HAP-1 (cell line): ENCODE data around the gene BOLA1.
"Not testable (repeated sequence)": the region's sequence is repeated elsewhere in the genome, so short reads cannot be mapped to it uniquely, and the experiment has no call there.

ENCODE experiments used
- DNase-seq, 2 experiments: peaks; one replicate each; pipeline ENCODE4 v3.0.0-alpha.2; 2016 to 2020; ENCODE audit warnings: low spot score in 2 of 2
- H3K27me3 ChIP-seq: fragments of 250-450 bp; sonication (Bioruptor Pico); 2 replicates; pipeline ENCODE4 v1.5.1; 2020; ENCODE audit warnings: low read depth, mild to moderate bottlenecking, moderate library complexity
- H3K36me3 ChIP-seq: fragments of 250-450 bp; sonication (Bioruptor Pico); replicated peaks from 2 replicates; pipeline ENCODE4 v1.5.1; 2020; ENCODE audit warnings: mild to moderate bottlenecking
- H3K4me1 ChIP-seq: fragments of 250-450 bp; sonication (Bioruptor Pico); 2 replicates; pipeline ENCODE4 v1.5.1; 2020; ENCODE audit warnings: mild to moderate bottlenecking
- H3K4me3 ChIP-seq: fragments of 250-450 bp; sonication (Bioruptor Pico); 2 replicates; pipeline ENCODE4 v1.5.1; 2020; ENCODE audit warnings: mild to moderate bottlenecking, moderate library complexity
- H3K9me3 ChIP-seq: fragments of 250-450 bp; sonication (Bioruptor Pico); 2 replicates; pipeline ENCODE4 v1.5.1; 2020; ENCODE audit warnings: mild to moderate bottlenecking, moderate library complexity
- in situ Hi-C: fragments of 300-500 bp; cut with MboI; formaldehyde crosslinking; loops from 3 replicates; pipeline ENCODE4 v1.14.3; 2020; ENCODE audit warnings: low sequenced_read_pairs, inconsistent platforms, mixed read lengths

Gene BOLA1

GRCh38 chr1:149931212-149931790 is 31.9 kb downstream of the BOLA1 start:
- in situ Hi-C loops, result no loop called here
- H3K4me1 ChIP-seq, result peaks cover 9% of the 10 kb centered on the region
- no peak for DNase-seq
- H3K27me3 ChIP-seq, result no peaks in the 10 kb centered on the region
- H3K9me3 ChIP-seq, result no peaks in the 10 kb centered on the region
- no peak overlapping the region for H3K4me3 ChIP-seq
- H3K36me3 ChIP-seq, result peaks cover 10% of the 10 kb centered on the region

GRCh38 chr1:149932474-149932873 is 33.1 kb downstream of the BOLA1 start:
- Histone ChIP-seq H3K4me1 (peaks cover 17% of the 10 kb centered on the region), H3K4me3 (no peak overlapping the region), H3K27me3 (no peaks in the 10 kb centered on the region), H3K36me3 (peaks cover under 1% of the 10 kb centered on the region; the same call in 1 of the 2 replicates), H3K9me3 (no peaks in the 10 kb centered on the region)
- in situ Hi-C loops, result no loop called here
- DNase-seq, result no peak

- no peak for DNase-seq
- in situ Hi-C loops, result no loop called here
- Histone ChIP-seq H3K4me3 (no peak overlapping the region), H3K9me3 (no peaks in the 10 kb centered on the region), H3K4me1 (peaks cover 21% of the 10 kb centered on the region), H3K27me3 (no peaks in the 10 kb centered on the region), H3K36me3 (no peaks in the 10 kb centered on the region)
These were observed 33.8 kb downstream of the BOLA1 start for GRCh38 chr1:149933208-149933607.

- no peak for DNase-seq
- H3K9me3 ChIP-seq, result no peaks in the 10 kb centered on the region
- no peak overlapping the region for H3K4me3 ChIP-seq
- no peaks in the 10 kb centered on the region for H3K27me3 ChIP-seq
- peaks cover 21% of the 10 kb centered on the region for H3K4me1 ChIP-seq
- in situ Hi-C loops, result no loop called here
- no peaks in the 10 kb centered on the region for H3K36me3 ChIP-seq
These were observed 35.0 kb downstream of the BOLA1 start for GRCh38 chr1:149934356-149934755.

- Histone ChIP-seq H3K4me3 (peak within 1 kb of the TSS; percentile 29), H3K9me3 (no peaks in the 10 kb centered on the region), H3K27me3 (no peaks in the 10 kb centered on the region), H3K4me1 (peaks cover 23% of the 10 kb centered on the region), H3K36me3 (no peaks in the 10 kb centered on the region)
- in situ Hi-C loops, result no loop called here
- DNase-seq, result peak in 1 of 2 experiments; percentile 40
These were observed 37.0 kb downstream of the BOLA1 start, which contains the start of gene MTMR11 for GRCh38 chr1:149936170-149936991. TSS of gene MTMR11 (minus strand) at chr1:149936879. CDS start at chr1:149936647, 232 bp downstream.

GRCh38 chr1:149936992-149937705 is 37.8 kb downstream of the BOLA1 start:
- DNase-seq, result no peak
- in situ Hi-C loops, result no loop called here
- H3K36me3 ChIP-seq, result no peaks in the 10 kb centered on the region
- peak overlapping the region; percentile 29 for H3K4me3 ChIP-seq
- H3K9me3 ChIP-seq, result no peaks in the 10 kb centered on the region
- H3K4me1 ChIP-seq, result peaks cover 23% of the 10 kb centered on the region
- no peaks in the 10 kb centered on the region for H3K27me3 ChIP-seq

- peaks cover 23% of the 10 kb centered on the region for H3K4me1 ChIP-seq
- no peak overlapping the region for H3K4me3 ChIP-seq
- H3K36me3 ChIP-seq, result no peaks in the 10 kb centered on the region
- in situ Hi-C loops, result no loop called here
- no peaks in the 10 kb centered on the region for H3K9me3 ChIP-seq
- no peaks in the 10 kb centered on the region for H3K27me3 ChIP-seq
- DNase-seq, result no peak
These were observed 38.4 kb downstream of the BOLA1 start for GRCh38 chr1:149937759-149938158.

GRCh38 chr1:149938668-149939003 is 39.3 kb downstream of the BOLA1 start:
- DNase-seq, H3K4me3 ChIP-seq, H3K36me3 ChIP-seq, H3K9me3 ChIP-seq, H3K27me3 ChIP-seq, in situ Hi-C loops: not testable (repeated sequence)
- peaks cover 23% of the 10 kb centered on the region for H3K4me1 ChIP-seq

- Histone ChIP-seq H3K9me3 (no peaks in the 10 kb centered on the region), H3K4me3 (no peak overlapping the region), H3K36me3 (peaks cover 9% of the 10 kb centered on the region), H3K27me3 (no peaks in the 10 kb centered on the region), H3K4me1 (peaks cover 23% of the 10 kb centered on the region)
- in situ Hi-C loops, result no loop called here
- no peak for DNase-seq
These were observed 41.1 kb downstream of the BOLA1 start for GRCh38 chr1:149940427-149940826.

- in situ Hi-C loops, result no loop called here
- no peak overlapping the region for H3K4me3 ChIP-seq
- H3K27me3 ChIP-seq, result no peaks in the 10 kb centered on the region
- H3K9me3 ChIP-seq, result no peaks in the 10 kb centered on the region
- peak; percentile 22 to 56 for DNase-seq
- peaks cover 14% of the 10 kb centered on the region for H3K4me1 ChIP-seq
- H3K36me3 ChIP-seq, result peaks cover 13% of the 10 kb centered on the region
These were observed 42.8 kb downstream of the BOLA1 start for GRCh38 chr1:149942207-149942606.

- Histone ChIP-seq H3K27me3 (no peaks in the 10 kb centered on the region), H3K36me3 (peaks cover 19% of the 10 kb centered on the region), H3K9me3 (no peaks in the 10 kb centered on the region), H3K4me3 (no peak overlapping the region), H3K4me1 (peaks cover 8% of the 10 kb centered on the region)
- DNase-seq, result no peak
- in situ Hi-C loops, result no loop called here
These were observed 43.5 kb downstream of the BOLA1 start for GRCh38 chr1:149942885-149943284.

- in situ Hi-C loops, result no loop called here
- no peaks in the 10 kb centered on the region for H3K27me3 ChIP-seq
- H3K4me3 ChIP-seq, result no peak overlapping the region
- DNase-seq, result no peak
- peaks cover 30% of the 10 kb centered on the region for H3K36me3 ChIP-seq
- no peaks in the 10 kb centered on the region for H3K9me3 ChIP-seq
- no peaks in the 10 kb centered on the region for H3K4me1 ChIP-seq
These were observed 45.8 kb downstream of the BOLA1 start for GRCh38 chr1:149945206-149945605.

GRCh38 chr1:149949911-149950310 is 50.5 kb downstream of the BOLA1 start:
- DNase-seq, result no peak
- in situ Hi-C loops, result no loop called here
- no peaks in the 10 kb centered on the region for H3K27me3 ChIP-seq
- no peaks in the 10 kb centered on the region for H3K9me3 ChIP-seq
- H3K36me3 ChIP-seq, result peaks cover 25% of the 10 kb centered on the region
- no peak overlapping the region for H3K4me3 ChIP-seq
- H3K4me1 ChIP-seq, result no peaks in the 10 kb centered on the region
